Measurements from ENCODE around the gene LATS2. TPM values are rescaled to one million over a fixed set of nuclear protein-coding genes. Genes with fewer than 3 reads are reported as not detected.

LATS2 gene
- total RNA-seq = 49.0 TPM

DNA sequence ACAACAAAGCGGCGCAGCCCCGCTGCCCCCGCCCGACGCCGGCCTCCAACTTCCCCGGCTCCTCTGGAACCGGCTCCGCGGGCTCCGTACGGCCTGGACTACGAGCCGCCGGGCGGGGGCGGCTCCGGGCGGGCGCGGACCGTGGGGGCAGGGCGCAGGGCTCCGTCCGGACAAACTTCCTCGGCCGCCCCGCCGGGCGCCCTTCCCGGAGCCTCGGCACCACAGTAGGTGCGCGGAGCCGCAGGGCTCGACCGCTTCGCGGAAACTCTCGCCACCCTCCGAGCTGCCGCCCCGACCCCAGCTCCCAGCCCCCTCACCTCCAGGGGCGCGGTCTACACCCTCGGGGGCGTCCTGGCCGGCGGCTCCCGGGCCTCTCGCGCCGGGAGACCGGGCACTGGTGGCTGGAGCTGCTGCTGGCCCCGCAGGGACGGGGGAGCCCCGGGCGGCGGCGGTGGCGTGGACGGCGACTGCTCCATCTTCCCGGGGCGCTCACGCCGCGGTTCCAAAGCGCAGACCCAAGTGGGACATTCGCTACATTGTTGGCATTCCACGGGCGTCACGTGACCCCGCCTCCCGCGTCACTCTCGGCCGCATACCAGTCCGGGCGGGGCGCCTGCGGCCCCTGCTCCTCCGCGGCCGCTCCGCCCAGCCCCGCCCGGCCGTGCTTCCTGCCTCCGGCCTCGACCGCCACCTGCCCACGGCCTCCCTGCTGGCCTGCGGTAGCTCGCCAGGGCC is at the start of gene LATS2:
Gene LATS2, minus strand, starts transcription at position 558 of the 735 bp plus-strand sequence. CDS start 15,560 bp downstream, outside the sequence.
- no peaks in the 10 kb centered on the region for H3K9me3 ChIP-seq
- H3K27ac ChIP-seq = peak within 1 kb of the TSS; percentile 98 to 100
- DNase-seq (ENCODE audit: low spot score in 2 of 2) = peak; percentile 82 to 98
- H3K36me3 ChIP-seq = no peaks in the 10 kb centered on the region
- H3K27me3 ChIP-seq = no peaks in the 10 kb centered on the region
- intact Hi-C loops (cut with DNase I) = loop anchor here (1.0 to 10.0 kb wide), 9 partner anchors 19 to 394 kb away; partner anchors contain the start of genes EEF1AKMT1, XPO4 and ZDHHC20
- peak within 1 kb of the TSS; percentile 84 to 89 for H3K4me3 ChIP-seq
- H3K4me1 ChIP-seq = peaks cover 4 to 22% of the 10 kb centered on the region in 2 donors
- peak in 2 of 3 experiments; percentile 41 to 50 for TF ChIP-seq CTCF (IDR thresholded peaks at IDR 0.05)

DNA sequence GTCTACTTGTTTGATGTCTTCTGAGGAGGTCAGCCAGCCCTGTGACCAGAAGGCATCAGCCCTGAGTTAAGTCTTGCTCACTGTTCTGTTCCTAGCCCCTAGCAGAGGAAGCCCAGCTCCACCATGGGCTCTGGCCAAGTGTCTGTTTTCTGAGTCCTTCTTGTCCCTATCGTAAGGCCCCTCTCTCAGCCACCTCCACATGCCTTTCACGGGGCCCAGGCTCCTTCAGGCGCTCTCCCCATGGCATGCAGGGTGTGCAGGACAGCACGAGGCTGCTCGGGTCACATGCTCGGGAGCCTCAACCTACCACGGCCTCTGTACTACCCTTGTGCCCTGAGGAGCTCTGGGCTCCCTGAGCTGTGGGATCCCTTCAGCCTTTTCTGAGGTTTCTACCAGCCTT is 47.8 kb upstream of the LATS2 start:
- Histone ChIP-seq H3K4me3 (no peak overlapping the region), H3K36me3 (no peaks in the 10 kb centered on the region), H3K9me3 (no peaks in the 10 kb centered on the region), H3K4me1 (no peaks in the 10 kb centered on the region), H3K27me3 (no peaks in the 10 kb centered on the region), H3K27ac (no peak overlapping the region)
- intact Hi-C loops (cut with DNase I) = no loop called here
- no peak for TF ChIP-seq CTCF (IDR thresholded peaks at IDR 0.05)
- DNase-seq (ENCODE audit: low spot score in 2 of 2) = peak in 1 of 2 donors; percentile 33

DNA sequence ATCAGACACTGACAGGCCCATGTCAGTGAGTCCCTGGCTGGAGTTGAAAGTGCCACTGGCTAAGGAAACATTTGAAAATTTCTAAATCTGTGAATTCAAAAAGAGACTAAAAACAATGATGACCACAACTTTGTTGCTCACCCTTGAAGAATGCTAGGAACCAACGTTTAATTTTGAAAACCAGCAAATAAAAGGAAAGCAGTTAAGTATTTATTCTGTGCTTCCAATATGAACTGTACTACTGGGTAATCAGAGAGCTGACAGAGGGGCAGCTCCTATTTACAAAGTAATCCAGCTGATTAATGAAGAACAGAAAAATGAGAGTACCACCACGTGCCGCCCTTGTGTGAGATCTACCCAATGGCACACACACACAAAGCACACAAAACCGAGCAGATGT is 44.7 kb upstream of the LATS2 start:
- intact Hi-C loops (cut with DNase I) = no loop called here
- TF ChIP-seq CTCF (IDR thresholded peaks at IDR 0.05) = no peak
- Histone ChIP-seq H3K27ac (no peak overlapping the region), H3K9me3 (no peaks in the 10 kb centered on the region), H3K36me3 (no peaks in the 10 kb centered on the region), H3K27me3 (no peaks in the 10 kb centered on the region), H3K4me1 (no peaks in the 10 kb centered on the region), H3K4me3 (no peak overlapping the region)
- peak in 1 of 2 donors; percentile 21 for DNase-seq (ENCODE audit: low spot score in 2 of 2)

DNA sequence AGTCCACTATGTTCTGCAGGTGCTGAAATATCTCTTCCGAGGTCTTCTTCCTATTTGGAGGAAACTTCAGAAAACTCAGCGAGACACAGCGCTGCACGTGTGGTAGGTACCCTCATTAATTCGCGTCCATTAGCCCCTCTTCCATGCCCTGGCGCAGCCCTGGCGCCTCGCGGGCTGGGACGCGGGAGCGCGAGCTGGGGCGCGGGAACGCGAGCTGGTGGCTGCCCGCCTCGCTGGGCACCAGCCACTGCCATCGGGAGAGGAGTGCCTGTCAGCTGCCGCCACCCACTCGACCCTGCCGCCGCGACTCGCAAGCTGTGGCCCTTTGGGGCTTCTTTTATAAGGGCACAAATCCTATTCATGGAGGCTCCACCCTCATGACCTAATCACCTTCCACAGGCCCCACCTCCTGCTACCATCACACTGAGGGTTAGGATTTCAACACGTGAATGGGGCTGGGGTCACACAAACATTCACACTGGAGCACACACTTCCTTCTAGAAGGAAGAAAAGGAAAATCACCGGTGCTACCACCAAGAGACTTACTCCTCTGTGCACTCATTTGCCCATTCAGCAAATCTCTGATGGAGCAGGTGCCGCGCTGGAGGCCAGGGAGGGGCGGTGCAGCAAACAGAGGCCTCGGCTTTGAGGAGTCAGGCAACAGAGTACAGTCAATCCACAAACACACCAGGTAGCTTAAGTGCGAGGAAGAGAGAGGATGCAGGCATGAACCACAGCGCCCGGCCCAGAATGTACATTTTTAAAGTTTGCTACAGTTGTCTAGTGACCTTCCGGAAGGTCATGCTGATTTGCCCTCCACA is 43.0 kb upstream of the LATS2 start:
- peak in 1 of 2 donors; percentile 40 for DNase-seq (ENCODE audit: low spot score in 2 of 2)
- no peak overlapping the region for H3K27ac ChIP-seq
- no peaks in the 10 kb centered on the region for H3K36me3 ChIP-seq
- no peaks in the 10 kb centered on the region for H3K27me3 ChIP-seq
- H3K4me1 ChIP-seq = no peaks in the 10 kb centered on the region
- no peak overlapping the region for H3K4me3 ChIP-seq
- TF ChIP-seq CTCF (IDR thresholded peaks at IDR 0.05) = no peak
- intact Hi-C loops (cut with DNase I) = no loop called here
- no peaks in the 10 kb centered on the region for H3K9me3 ChIP-seq

- no peaks in the 10 kb centered on the region for H3K36me3 ChIP-seq
- H3K4me3 ChIP-seq = no peak overlapping the region
- intact Hi-C loops (cut with DNase I) = no loop called here
- peak in 1 of 2 donors; percentile 41 for DNase-seq (ENCODE audit: low spot score in 2 of 2)
- TF ChIP-seq CTCF (IDR thresholded peaks at IDR 0.05) = no peak
- H3K9me3 ChIP-seq = no peaks in the 10 kb centered on the region
- H3K27ac ChIP-seq = no peak overlapping the region
- H3K27me3 ChIP-seq = no peaks in the 10 kb centered on the region
- no peaks in the 10 kb centered on the region for H3K4me1 ChIP-seq
Observed at GRCh38 chr13:21101865-21102576, 40.6 kb upstream of the LATS2 start.

Data from ascending aorta (tissue), 2 donors.